WTC11 (cell line): ENCODE data around the gene ICE2. TPM values are rescaled to one million over a fixed set of nuclear protein-coding genes. Genes with fewer than 3 reads are reported as not detected.
A peak's percentile ranks its signal among the peaks of the same experiment; 100 is the strongest.

Source experiments
- AR ChIP-seq: fragments of 250-450 bp; sonication (Bioruptor Pico); IDR thresholded peaks from 2 replicates; pipeline ENCODE4 v1.9.0; 2021; ENCODE audit warnings: mild to moderate bottlenecking
- ATF1 ChIP-seq: sonication (generic); formaldehyde crosslinking; IDR thresholded peaks from 2 replicates; pipeline ENCODE4 v1.8.1; 2023; ENCODE audit warnings: mild to moderate bottlenecking, moderate library complexity, missing genetic modification reagents
- CBFB ChIP-seq: sonication (generic); formaldehyde crosslinking; IDR thresholded peaks from 2 replicates; pipeline ENCODE4 v1.8.1; 2022; ENCODE audit warnings: mild to moderate bottlenecking, low read depth, missing genetic modification reagents
- GABPB1 ChIP-seq: sonication (generic); formaldehyde crosslinking; IDR thresholded peaks from 2 replicates; pipeline ENCODE4 v1.8.1; 2023; ENCODE audit warnings: mild to moderate bottlenecking, missing genetic modification reagents
- GTF2I ChIP-seq: fragments of 250-450 bp; sonication (Bioruptor Pico); conservative IDR thresholded peaks from 2 replicates; pipeline ENCODE4 v1.4.0; 2021; ENCODE audit warnings: mild to moderate bottlenecking
- HMGA2 ChIP-seq: fragments of 250-450 bp; sonication (Bioruptor Pico); IDR thresholded peaks from 2 replicates; pipeline ENCODE4 v1.4.0; 2021; ENCODE audit warnings: mild to moderate bottlenecking, moderate library complexity
- KAT7 ChIP-seq: sonication (generic); formaldehyde crosslinking; IDR thresholded peaks from 2 replicates; pipeline ENCODE4 v1.8.1; 2023; ENCODE audit warnings: missing genetic modification reagents, mild to moderate bottlenecking, borderline replicate concordance
- PRRX2 ChIP-seq: fragments of 250-450 bp; sonication (Bioruptor Pico); IDR thresholded peaks from 2 replicates; pipeline ENCODE4 v1.8.0; 2021; ENCODE audit warnings: mild to moderate bottlenecking
- STAT6 ChIP-seq: sonication (generic); formaldehyde crosslinking; conservative IDR thresholded peaks from 2 replicates; pipeline ENCODE4 v1.8.1; 2023; ENCODE audit warnings: mild to moderate bottlenecking, low read depth, missing genetic modification reagents, moderate library complexity
- ZNF219 ChIP-seq: sonication (generic); formaldehyde crosslinking; IDR thresholded peaks from 2 replicates; pipeline ENCODE4 v1.8.0; 2023; ENCODE audit warnings: missing genetic modification reagents, mild to moderate bottlenecking, borderline replicate concordance
- ZNF317 ChIP-seq: sonication (generic); formaldehyde crosslinking; IDR thresholded peaks from 2 replicates; pipeline ENCODE4 v1.8.1; 2023; ENCODE audit warnings: low read depth, mild to moderate bottlenecking, moderate library complexity, missing genetic modification reagents, borderline replicate concordance
- ZNF396 ChIP-seq: fragments of 250-450 bp; sonication (Bioruptor Pico); IDR thresholded peaks from 2 replicates; pipeline ENCODE4 v1.8.0; 2021; ENCODE audit warnings: mild to moderate bottlenecking, moderate library complexity, borderline replicate concordance
- ZNF416 ChIP-seq: fragments of 250-450 bp; sonication (Bioruptor Pico); IDR thresholded peaks from 2 replicates; pipeline ENCODE4 v1.9.0; 2021; ENCODE audit warnings: mild to moderate bottlenecking, inconsistent platforms
- total RNA-seq: library from RNA; stranded (reverse); gene quantifications from 3 replicates; pipeline ENCODE4 v1.2.3, GENCODE V29; 2021
- TF ChIP-seq, protein P1 (sequence below): sonication (generic); formaldehyde crosslinking; IDR thresholded peaks from 2 replicates; pipeline ENCODE4 v1.8.1; 2023; ENCODE audit warnings: mild to moderate bottlenecking, missing genetic modification reagents, moderate library complexity
- TF ChIP-seq, protein P2 (sequence below): sonication (generic); formaldehyde crosslinking; IDR thresholded peaks from 2 replicates; pipeline ENCODE4 v1.8.0; 2023; ENCODE audit warnings: missing genetic modification reagents
- TF ChIP-seq, protein P3 (sequence below): sonication (generic); formaldehyde crosslinking; IDR thresholded peaks from 2 replicates; pipeline ENCODE4 v1.8.0; 2022; ENCODE audit warnings: mild to moderate bottlenecking, missing genetic modification reagents
- TF ChIP-seq, protein P4 (sequence below): sonication (generic); formaldehyde crosslinking; IDR thresholded peaks from 2 replicates; pipeline ENCODE4 v1.8.1; 2022; ENCODE audit warnings: low read depth, missing genetic modification reagents, borderline replicate concordance

The ICE2 gene
- total RNA-seq, 1 experiment from 2014 or later: 76.9 TPM

DNA sequence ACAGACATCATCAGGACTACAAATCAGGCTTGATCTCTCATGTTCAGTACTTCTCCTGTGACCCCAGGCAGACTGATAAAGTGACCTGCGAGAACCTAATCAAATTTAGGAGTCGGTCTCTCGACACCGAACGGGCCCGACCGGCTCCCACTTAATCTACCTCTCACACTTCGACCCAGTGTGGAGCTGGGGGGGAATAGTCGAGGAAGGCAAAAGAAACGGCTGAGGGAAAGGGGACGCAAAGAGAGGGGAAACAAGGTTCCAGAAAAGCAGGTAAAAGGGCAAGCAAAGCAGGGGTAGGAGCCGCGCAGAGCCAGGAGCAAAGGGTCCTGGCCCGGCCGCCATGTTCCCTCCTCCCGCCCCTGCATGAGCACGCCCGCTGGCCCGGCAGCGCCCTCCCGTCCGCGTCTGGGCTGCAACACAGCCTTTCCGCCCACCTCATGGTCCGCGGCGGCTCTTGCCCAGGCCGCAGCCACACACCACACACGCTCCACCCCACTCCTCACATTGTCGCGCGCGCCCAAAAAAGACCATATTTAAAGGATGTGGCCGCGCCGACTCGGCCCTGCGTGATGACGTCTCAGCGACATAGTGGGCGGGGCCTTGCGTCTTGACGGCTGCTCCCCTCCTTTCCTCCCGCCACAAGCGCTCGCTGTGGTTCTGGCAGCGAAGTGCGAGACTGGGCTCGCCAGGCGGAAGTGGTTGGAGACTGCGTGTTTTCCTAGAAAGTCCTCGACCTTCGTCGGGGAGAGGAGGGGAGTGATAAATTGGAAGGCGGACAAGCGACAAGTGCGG lies at the start of gene ICE2 (continued):
- TF ChIP-seq CBFB (CRISPR knock-in tag): no peak
- no peak for TF ChIP-seq ZNF416
- no peak for TF ChIP-seq HMGA2
- TF ChIP-seq, protein P1, sequence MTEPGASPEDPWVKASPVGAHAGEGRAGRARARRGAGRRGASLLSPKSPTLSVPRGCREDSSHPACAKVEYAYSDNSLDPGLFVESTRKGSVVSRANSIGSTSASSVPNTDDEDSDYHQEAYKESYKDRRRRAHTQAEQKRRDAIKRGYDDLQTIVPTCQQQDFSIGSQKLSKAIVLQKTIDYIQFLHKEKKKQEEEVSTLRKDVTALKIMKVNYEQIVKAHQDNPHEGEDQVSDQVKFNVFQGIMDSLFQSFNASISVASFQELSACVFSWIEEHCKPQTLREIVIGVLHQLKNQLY: no peak
- TF ChIP-seq AR: no peak
- peak; percentile 64; the same call in 1 of the 2 replicates for TF ChIP-seq KAT7 (CRISPR knock-in tag)
- TF ChIP-seq ZNF317 (CRISPR knock-in tag): no peak
- TF ChIP-seq ZNF396 (CRISPR knock-in tag): no peak
- TF ChIP-seq, protein P2, sequence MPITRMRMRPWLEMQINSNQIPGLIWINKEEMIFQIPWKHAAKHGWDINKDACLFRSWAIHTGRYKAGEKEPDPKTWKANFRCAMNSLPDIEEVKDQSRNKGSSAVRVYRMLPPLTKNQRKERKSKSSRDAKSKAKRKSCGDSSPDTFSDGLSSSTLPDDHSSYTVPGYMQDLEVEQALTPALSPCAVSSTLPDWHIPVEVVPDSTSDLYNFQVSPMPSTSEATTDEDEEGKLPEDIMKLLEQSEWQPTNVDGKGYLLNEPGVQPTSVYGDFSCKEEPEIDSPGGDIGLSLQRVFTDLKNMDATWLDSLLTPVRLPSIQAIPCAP: no peak; the same call in 1 of the 2 replicates
- no peak for TF ChIP-seq ATF1 (CRISPR knock-in tag)
- no peak for TF ChIP-seq STAT6
- TF ChIP-seq, protein P3, sequence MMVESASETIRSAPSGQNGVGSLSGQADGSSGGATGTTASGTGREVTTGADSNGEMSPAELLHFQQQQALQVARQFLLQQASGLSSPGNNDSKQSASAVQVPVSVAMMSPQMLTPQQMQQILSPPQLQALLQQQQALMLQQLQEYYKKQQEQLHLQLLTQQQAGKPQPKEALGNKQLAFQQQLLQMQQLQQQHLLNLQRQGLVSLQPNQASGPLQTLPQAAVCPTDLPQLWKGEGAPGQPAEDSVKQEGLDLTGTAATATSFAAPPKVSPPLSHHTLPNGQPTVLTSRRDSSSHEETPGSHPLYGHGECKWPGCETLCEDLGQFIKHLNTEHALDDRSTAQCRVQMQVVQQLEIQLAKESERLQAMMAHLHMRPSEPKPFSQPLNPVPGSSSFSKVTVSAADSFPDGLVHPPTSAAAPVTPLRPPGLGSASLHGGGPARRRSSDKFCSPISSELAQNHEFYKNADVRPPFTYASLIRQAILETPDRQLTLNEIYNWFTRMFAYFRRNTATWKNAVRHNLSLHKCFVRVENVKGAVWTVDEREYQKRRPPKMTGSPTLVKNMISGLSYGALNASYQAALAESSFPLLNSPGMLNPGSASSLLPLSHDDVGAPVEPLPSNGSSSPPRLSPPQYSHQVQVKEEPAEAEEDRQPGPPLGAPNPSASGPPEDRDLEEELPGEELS (CRISPR knock-in tag): peak; percentile 34; the same call in 1 of the 2 replicates
- no peak for TF ChIP-seq PRRX2 (CRISPR knock-in tag)
- no peak for TF ChIP-seq ZNF219 (CRISPR knock-in tag)
- TF ChIP-seq GABPB1: peak; percentile 34; the same call in 1 of the 2 replicates
- no peak for TF ChIP-seq GTF2I (CRISPR knock-in tag)
- TF ChIP-seq, protein P4, sequence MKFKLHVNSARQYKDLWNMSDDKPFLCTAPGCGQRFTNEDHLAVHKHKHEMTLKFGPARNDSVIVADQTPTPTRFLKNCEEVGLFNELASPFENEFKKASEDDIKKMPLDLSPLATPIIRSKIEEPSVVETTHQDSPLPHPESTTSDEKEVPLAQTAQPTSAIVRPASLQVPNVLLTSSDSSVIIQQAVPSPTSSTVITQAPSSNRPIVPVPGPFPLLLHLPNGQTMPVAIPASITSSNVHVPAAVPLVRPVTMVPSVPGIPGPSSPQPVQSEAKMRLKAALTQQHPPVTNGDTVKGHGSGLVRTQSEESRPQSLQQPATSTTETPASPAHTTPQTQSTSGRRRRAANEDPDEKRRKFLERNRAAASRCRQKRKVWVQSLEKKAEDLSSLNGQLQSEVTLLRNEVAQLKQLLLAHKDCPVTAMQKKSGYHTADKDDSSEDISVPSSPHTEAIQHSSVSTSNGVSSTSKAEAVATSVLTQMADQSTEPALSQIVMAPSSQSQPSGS: no peak
- TF ChIP-seq, all 79 proteins: peak for 23
